Superior temporal gyrus (tissue), 1 donor: ENCODE measurements around the gene EPHA5.
"Not testable (repeated sequence)": the region's sequence is repeated elsewhere in the genome, so short reads cannot be mapped to it uniquely, and the experiment has no call there.

Source experiments
- DNase-seq: peaks from one replicate; pipeline ENCODE4 v3.0.0-alpha.2; 2016; ENCODE audit errors: extremely low spot score

Gene EPHA5

DNA sequence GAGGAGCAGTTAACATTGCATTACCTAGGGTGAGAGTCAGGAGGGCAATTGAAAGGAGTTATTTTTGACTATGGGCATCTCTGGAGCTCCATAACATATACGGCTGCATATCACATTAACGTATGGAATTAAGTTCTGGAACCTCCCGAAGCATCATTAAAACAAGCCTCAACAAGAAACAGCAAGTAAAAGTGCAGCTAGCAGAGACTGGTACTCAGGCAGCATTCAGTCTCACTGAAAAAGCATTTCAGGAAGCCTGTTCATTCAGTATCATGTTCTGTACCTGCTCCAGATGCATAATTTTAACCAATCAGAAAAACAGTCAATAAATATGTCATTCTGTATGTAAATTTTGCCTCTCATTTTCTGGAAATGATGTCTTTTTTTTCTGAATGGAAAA is 299.6 kb downstream of the EPHA5 start:
- no peak for DNase-seq

- no peak for DNase-seq
Observed at GRCh38 chr4:65367306-65367705, 303.0 kb downstream of the EPHA5 start.

DNA sequence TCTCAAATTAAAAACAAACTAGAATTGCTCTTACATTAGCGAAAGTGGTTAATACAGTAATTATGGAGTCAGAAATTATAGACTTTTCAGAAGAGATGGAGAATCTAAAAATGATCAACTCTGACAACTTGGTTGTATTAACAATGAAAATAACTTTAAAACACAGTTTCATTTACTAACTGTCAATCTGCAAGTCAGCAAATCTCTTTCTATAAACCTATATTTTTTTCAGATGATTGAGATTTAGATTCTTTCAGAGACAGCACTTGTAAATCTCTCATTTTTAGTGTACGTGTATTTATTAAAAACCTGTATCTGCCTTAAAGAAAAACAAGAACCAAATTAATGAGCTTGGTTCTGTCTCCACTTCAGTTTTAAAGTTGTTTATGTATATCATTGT is 311.4 kb downstream of the EPHA5 start:
- DNase-seq: no peak

- no peak for DNase-seq
Observed at GRCh38 chr4:65353098-65353497, 317.2 kb downstream of the EPHA5 start.

DNA sequence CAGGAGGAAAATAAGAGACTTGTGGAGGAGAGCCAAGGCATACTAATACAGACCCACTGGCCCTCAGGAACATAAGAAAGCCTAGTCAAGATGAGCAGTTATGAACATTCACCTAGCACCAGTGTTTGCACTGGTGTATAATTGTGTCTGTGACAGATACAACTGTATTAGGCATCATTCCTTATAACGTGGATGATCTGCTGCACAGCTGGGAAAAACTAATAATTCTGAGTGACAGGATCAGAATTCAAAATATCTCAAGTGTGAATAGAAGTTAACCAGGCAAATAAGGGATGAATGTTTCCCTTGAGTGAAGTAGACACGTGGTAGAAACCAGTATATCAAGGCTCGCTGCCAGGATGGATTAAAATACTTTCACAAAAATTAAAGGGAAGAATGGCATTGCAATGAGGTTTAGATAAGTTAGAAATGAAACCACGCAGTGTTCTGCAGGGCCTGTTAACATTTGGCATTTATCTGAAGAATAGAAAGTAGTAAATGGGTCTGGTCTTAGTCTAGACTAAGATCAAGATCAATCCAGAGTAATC is 325.9 kb downstream of the EPHA5 start:
- DNase-seq: no peak

DNA sequence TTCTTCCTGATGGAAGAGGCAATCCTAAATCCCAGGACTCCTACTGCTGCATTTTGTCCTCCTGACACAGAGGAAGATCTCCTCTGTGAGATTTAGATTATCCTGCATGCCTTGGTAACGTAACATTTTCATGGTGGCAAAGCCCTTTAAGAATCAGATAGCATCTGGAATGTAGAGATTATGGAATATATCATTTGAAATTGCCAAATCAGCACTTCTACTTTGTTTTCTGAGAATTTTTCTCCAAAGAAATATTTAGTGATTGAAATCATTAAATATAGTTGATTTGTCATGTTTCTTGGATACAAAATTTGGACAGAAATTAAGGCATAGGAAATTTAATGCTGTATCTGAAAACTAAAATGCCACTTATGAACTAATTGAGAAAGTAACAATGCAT is 326.9 kb downstream of the EPHA5 start:
- DNase-seq: no peak

- no peak for DNase-seq
Observed at GRCh38 chr4:65341557-65341956, 328.7 kb downstream of the EPHA5 start.

- no peak for DNase-seq
Observed at GRCh38 chr4:65340382-65341109, 329.7 kb downstream of the EPHA5 start.

- DNase-seq: no peak
Observed at GRCh38 chr4:65337371-65337770, 332.9 kb downstream of the EPHA5 start.

GRCh38 chr4:65336465-65336864 is 333.8 kb downstream of the EPHA5 start:
- no peak for DNase-seq

GRCh38 chr4:65316534-65316933 is 353.8 kb downstream of the EPHA5 start:
- no peak for DNase-seq

GRCh38 chr4:65311120-65311519 is 359.2 kb downstream of the EPHA5 start:
- no peak for DNase-seq

- DNase-seq: no peak
Observed at GRCh38 chr4:65310586-65310985, 359.7 kb downstream of the EPHA5 start.

DNA sequence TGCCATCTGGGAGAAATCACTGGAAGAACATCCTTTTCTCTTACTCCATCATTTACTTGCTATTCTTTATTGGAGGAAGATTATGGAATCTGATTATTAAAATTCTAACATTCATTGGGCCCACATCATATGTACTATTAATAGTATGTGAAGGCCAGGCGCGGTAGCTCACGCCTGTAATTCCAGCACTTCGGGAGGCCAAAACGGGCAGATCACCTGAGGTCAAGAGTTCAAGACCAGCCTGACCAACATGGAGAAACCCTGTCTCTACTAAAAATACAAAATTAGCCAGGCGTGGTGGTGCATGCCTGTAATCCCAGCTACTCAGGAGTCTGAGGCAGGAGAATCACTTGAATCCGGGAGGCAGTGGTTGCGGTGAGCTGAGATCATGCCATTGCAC is 361.7 kb downstream of the EPHA5 start:
- DNase-seq: not testable (repeated sequence)

DNA sequence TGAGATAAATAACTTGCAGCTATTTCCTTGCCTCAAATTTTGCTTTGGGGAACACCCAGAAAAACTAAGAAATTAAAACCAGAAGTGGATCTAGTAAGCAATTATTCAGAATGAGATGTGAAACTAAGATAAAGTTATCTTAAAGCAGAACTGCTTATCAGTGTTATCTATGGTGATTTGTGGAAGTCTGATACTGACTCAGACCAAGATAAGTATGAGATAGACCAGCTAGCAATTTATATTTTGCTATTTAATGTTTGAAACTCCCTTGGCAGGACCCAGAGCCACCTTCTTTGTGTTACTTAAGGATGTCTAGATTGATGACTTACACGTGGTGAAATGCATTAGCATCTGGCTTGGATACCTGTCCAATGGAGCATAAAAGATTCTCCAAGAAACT is 368.1 kb downstream of the EPHA5 start:
- no peak for DNase-seq

DNA sequence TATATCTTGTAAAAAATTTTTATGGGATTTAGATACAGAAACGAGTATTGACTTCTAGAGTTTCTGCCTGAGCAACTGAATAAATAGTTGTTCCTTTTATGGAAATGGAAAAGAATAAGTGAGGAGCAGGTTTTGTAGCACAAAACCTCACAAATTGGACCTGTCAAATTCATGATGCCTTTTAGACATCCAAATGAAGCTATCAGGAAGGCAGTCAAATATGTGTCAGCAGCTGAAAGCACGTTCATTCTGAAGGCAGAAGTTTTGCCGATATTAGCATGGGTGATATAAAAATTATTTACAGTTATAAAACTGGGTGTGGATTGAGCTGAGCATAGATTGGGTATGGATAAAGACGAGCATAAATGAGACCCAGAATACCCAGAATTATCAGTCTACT is 374.0 kb downstream of the EPHA5 start:
- DNase-seq: no peak

- DNase-seq: no peak
Observed at GRCh38 chr4:65287071-65287470, 383.2 kb downstream of the EPHA5 start.
